GM18498 (cell line): Measurements from ENCODE around the gene AKTIP.
"Not testable (repeated sequence)": the region's sequence is repeated elsewhere in the genome, so short reads cannot be mapped to it uniquely, and the experiment has no call there.

Experiments
- ATAC-seq: cut with Tn5 transposase; IDR thresholded peaks from one replicate; pipeline ENCODE4 v1.9.1; 2021; ENCODE audit warnings: mild to moderate bottlenecking, moderate library complexity; ENCODE audit not compliant: unreplicated experiment

The AKTIP gene

GRCh38 chr16:53502331-53503269 lies at the start of gene AKTIP:
TSS of gene AKTIP (minus strand) at chr16:53503209. CDS start at chr16:53500259, 2,950 bp downstream.
- peak; percentile 32 for ATAC-seq

DNA sequence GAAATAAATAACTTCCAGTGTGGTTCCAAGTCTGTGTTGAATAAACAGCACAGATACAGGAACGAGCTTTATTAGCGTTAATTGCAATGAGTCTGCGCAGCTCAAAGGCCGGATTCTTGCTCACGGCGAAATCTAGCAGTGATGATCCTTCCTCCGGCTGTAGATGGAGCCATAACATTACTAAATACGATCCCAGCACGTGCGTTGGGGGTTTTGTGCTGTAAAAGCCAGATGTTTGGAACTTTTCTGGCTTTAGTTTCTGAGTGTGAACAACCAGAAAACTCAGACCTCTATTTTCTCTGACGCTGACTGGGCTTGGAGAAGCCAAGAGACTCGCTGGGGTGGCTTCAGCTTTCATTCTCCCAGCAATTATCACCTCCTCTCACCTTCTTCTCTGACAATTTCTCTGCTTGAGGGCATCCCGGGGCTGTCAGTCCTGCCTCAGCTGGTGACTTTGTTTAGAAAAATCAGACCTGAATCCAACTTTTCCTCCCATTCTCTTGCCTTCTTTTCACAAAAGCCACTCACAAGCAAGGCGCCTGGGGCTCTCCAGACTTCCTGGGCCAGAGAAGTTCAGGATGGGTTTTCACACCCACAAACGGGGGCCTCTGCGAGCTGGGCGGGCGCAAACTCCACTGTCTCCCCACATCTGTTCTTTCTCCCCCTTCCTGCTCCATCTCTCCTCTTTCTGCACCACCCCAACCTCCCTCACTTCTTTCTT lies 47.1 kb upstream of the AKTIP start:
- peak; percentile 89 for ATAC-seq

GRCh38 chr16:53546988-53547391 lies 44.0 kb upstream of the AKTIP start:
- ATAC-seq = no peak

DNA sequence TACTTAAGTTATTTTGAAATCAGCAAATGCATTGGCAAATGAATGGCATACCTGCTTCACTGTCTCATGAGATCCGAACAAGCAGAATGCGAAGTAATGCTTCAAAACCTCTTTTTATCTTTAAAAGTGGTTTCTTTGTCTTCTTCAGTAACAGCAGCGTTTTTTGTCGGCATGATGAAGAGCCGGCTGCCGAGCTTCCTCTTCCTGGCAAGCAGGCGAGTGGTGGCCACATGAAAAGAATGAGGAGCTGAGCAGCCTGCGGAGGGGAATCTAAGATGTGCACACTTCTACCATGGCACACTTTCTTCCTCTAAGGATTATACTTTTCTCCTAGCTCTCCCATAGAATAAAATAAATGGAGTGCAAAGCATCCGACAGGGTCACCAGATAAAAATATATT lies 42.4 kb upstream of the AKTIP start:
- ATAC-seq = no peak

DNA sequence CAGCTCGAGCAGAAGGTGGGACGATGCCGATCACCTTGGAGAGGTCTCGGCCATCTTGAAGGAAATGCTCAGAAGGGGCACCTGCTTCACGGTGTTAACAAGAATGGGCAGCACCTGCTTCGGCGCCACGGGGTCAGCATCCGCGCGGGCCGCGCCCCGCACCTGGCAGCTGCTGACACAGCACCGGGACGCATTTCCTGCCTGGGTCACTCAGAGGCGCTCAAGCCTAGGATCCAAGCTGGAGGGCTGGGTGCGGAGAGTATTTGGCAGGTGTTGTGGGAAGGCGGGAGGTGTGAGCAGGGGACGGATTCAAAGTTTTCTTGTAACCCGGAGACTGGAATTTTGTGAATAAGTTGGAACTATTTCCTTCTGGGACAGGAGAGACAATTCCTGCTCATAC lies 39.3 kb upstream of the AKTIP start:
- no peak for ATAC-seq

GRCh38 chr16:53541326-53541725 lies 38.3 kb upstream of the AKTIP start:
- no peak for ATAC-seq

GRCh38 chr16:53539759-53540718 lies 37.0 kb upstream of the AKTIP start:
- not testable (repeated sequence) for ATAC-seq

GRCh38 chr16:53539346-53539745 lies 36.3 kb upstream of the AKTIP start:
- not testable (repeated sequence) for ATAC-seq

- no peak for ATAC-seq
These were observed 34.6 kb upstream of the AKTIP start for GRCh38 chr16:53537626-53538025.

DNA sequence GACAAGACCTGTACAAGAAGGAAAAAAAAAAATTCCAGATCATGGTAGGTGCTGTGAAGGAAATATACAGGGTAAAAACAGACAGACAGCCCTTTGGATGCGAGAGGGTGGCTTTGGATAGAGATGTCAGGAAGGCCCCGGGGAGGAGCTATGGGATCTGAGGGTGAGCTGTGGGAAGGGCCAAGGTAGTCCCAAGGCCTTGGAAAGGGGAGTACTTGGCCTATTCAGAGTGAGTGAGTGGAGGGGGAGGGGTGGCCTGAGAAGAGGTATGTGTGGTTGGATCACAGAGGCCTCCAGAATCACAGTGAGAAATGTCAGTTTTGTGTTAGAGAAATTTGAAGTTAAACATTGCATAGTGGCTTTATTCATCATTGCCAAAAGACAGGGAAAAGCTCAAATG lies 31.2 kb upstream of the AKTIP start:
- no peak for ATAC-seq

DNA sequence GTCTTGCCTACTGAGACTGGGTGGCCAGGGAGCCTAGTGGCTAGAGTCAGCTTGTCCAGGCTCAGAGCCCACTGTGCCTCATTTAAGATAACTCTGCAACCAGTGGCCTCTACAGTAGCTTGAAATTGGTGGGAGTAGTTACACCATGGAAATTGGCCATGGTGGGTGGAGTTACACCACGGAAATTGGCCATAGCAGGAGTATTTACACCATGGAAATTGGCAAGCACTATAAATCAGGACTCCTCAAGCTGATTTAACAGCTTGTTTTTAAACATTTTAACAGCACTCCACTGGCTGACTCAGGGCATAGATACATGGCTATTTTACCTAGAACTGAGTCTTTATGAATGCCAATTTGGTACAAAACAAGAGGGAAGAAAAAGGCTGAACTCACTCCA lies 27.7 kb upstream of the AKTIP start:
- no peak for ATAC-seq

DNA sequence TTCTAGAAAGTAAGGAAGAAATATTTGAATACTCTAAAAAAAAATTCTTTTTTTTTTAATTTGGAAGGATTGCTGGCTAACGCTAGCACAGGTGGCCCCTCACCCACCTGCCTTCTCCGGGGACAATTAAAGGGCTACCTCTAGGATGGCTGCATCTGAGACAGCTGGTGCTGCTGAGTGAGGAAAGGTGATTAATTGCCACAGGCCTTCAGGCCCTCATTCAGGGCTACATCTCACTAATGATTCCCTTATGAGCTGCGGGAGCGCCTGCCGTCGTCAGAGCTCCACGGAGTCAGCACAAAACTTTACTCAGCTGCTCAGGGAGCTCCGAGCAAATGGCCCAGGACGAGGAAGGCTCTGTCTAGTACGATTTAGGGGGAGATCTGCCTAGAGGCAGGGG lies 27.0 kb upstream of the AKTIP start:
- ATAC-seq = no peak

GRCh38 chr16:53529513-53529912 lies 26.5 kb upstream of the AKTIP start:
- no peak for ATAC-seq

DNA sequence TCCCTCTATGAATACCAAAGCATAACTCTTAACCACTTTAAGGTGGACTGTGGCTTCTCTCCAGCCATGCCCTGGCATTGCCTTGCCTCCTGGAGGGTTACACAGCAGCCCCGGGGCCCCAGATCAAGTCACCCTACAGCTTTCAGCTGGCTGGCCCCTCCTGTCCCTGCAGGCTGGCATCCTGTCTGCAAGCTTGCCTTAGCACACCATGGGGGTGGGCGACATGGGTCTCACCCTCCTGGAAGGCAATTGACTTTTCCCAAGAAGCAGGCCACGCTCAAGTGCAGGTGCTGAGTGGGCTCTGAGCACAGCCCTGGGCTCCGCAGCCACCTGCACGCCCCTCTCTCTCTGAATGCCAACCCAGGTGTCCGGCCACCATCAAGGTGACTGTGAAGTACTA lies 25.8 kb upstream of the AKTIP start:
- ATAC-seq = no peak

- no peak for ATAC-seq
These were observed 21.1 kb upstream of the AKTIP start for GRCh38 chr16:53523971-53524548.

DNA sequence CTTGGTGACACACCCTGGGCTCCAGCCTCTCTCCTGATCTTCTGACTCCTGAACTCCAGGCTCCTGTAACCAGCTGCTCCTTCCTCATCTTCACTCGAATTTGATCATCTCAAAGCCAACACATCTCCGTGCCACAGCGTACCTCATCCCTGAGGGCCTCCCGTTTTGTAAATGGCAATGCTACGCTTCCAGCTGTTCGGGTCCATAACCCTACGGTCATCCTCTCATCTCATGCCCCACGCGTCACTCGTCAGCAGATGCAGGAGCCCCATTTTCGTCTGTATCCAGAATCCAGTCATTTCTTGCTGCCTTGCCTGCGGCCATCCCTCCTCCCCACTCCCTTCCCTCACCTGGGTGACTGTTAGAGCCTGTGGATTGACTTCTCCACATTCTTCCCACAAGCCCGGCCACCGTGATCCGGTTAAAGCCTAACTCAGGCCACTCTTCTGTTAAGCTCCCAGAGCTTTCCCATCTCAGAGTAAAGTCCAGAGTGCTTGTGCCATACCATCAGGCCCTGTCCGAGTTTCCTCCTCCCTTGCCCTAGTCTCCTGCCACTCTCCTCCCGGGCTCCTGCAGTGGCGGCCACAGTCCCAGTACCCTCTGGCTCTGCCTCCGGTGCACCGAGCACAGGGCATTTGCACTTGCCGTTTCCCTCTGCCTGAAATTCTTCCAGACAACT lies 20.3 kb upstream of the AKTIP start:
- ATAC-seq = no peak

GRCh38 chr16:53519417-53520091 lies 16.5 kb upstream of the AKTIP start:
- peak; percentile 2 for ATAC-seq

DNA sequence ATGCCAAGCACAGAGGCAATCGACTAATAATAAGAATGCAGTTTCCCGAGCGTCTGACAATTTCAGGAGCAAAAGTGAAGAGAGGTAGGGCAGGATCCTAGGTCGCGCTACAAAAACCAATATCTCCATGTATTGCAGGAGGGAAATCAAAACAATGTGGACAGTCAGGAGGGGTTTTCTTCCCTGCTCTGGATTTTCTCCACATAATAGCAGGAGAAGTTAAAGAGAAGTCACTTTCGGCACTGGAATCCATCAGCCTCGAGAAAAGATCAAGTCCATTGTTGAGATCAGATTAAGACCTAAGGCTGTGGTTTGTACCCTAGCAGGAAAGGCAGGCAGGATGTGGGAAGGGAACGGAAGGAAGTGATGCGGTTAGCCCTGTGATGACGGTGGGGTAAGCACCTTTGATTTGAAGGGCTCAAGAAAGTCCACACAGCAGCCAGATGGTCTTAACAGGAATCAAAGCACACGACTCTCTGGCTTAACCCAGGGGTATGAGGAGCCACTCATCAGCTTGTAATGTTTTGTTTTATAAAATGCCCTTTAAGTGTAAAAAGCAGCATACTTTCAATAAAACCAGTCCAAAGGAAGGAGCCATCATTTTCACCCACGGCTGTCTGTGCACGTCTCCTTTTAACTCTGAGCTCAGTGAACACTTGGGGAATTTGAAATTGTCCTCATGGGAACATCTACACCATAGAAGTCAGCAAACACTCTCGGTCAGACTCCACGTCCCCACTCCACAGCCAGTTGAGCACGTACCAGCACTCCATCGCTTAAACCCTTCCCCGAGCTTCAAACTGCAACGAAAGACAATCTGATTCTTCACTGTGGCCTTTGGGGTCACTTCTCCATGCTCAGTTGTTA lies 15.8 kb upstream of the AKTIP start:
- ATAC-seq = peak; percentile 99
